SK-N-SH (cell line): ENCODE results near the gene NR5A2.

ENCODE experiments used
- CHD2 ChIP-seq: fragments of 150-350 bp; IDR thresholded peaks from 2 replicates; pipeline ENCODE4 v1.6.1; 2018; ENCODE audit warnings: low read length; ENCODE audit not compliant: partially characterized antibody
- EP300 ChIP-seq, 2 experiments: IDR thresholded peaks; 2 replicates each; pipeline versions ENCODE4 v1.4.0 to v1.6.1; 2012; ENCODE audit warnings: borderline replicate concordance in 1 of 2, low read depth in 1 of 2, low read length in 1 of 2
- GABPA ChIP-seq: IDR thresholded peaks from 2 replicates; pipeline ENCODE4 v1.4.0; 2012; ENCODE audit warnings: low read depth, mild to moderate bottlenecking
- MEF2A ChIP-seq: IDR thresholded peaks from 2 replicates; pipeline ENCODE4 v1.4.0; 2012; ENCODE audit warnings: low read depth, borderline replicate concordance
- POLR2AphosphoS5 ChIP-seq: IDR thresholded peaks from 2 replicates; pipeline ENCODE4 v1.6.1; 2012; ENCODE audit warnings: low read depth, low read length
- RCOR1 ChIP-seq: fragments of 150-350 bp; IDR thresholded peaks from 2 replicates; pipeline ENCODE4 v1.6.1; 2017; ENCODE audit warnings: antibody characterized with exemption, low read length
- TCF12 ChIP-seq: IDR thresholded peaks from 2 replicates; pipeline ENCODE4 v1.4.0; 2012
- TEAD4 ChIP-seq: IDR thresholded peaks from 2 replicates; pipeline ENCODE4 v1.4.0; 2012; ENCODE audit warnings: mild to moderate bottlenecking, borderline replicate concordance; ENCODE audit not compliant: insufficient read depth
- TF ChIP-seq, protein P1 (sequence below): fragments of 200-600 bp; sonication (generic); IDR thresholded peaks from 2 replicates; pipeline ENCODE4 v1.6.1; 2017; ENCODE audit warnings: antibody characterized with exemption, mild to moderate bottlenecking, moderate library complexity
- TF ChIP-seq, protein P2 (sequence below): IDR thresholded peaks from 2 replicates; pipeline ENCODE4 v1.4.0; 2012; ENCODE audit warnings: low read depth

DNA sequence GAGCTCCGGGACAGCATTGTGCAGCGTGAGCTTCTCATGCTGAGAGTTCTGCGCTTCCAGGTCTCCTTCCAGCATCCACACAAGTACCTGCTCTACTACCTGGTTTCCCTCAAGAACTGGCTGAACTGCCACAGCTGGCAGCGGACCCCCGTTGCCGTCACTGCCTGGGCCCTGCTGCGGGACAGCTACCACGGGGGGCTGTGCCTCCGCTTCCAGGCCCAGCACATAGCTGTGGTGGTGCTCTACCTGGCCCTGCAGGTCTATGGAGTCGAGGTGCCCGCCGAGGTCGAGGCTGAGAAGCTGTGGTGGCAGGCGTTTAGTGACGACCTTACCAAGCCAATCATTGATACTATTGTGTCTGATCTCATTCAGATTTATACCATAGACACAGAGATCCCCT is 186.4 kb downstream of the NR5A2 start:
- TF ChIP-seq EP300 (IDR thresholded peaks at IDR 0.05; ENCODE audit: borderline replicate concordance in 1 of 2, low read depth in 1 of 2, low read length in 1 of 2) (no peak), MEF2A (no peak), POLR2AphosphoS5 (no peak), GABPA (no peak), CHD2 (no peak), RCOR1 (no peak), TEAD4 (no peak), TCF12 (no peak)
- TF ChIP-seq, protein P1, sequence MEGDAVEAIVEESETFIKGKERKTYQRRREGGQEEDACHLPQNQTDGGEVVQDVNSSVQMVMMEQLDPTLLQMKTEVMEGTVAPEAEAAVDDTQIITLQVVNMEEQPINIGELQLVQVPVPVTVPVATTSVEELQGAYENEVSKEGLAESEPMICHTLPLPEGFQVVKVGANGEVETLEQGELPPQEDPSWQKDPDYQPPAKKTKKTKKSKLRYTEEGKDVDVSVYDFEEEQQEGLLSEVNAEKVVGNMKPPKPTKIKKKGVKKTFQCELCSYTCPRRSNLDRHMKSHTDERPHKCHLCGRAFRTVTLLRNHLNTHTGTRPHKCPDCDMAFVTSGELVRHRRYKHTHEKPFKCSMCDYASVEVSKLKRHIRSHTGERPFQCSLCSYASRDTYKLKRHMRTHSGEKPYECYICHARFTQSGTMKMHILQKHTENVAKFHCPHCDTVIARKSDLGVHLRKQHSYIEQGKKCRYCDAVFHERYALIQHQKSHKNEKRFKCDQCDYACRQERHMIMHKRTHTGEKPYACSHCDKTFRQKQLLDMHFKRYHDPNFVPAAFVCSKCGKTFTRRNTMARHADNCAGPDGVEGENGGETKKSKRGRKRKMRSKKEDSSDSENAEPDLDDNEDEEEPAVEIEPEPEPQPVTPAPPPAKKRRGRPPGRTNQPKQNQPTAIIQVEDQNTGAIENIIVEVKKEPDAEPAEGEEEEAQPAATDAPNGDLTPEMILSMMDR, result no peak
- TF ChIP-seq, protein P2, sequence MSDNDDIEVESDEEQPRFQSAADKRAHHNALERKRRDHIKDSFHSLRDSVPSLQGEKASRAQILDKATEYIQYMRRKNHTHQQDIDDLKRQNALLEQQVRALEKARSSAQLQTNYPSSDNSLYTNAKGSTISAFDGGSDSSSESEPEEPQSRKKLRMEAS, result no peak
